GM23338 (cell line): ENCODE results near the gene UBE2Q2. TPM values are rescaled to one million over a fixed set of nuclear protein-coding genes. Genes with fewer than 3 reads are reported as not detected.

ENCODE experiments used
- ATAC-seq: fragments of 200-7000 bp; cut with Tn5 transposase; 3 replicates; pipeline ENCODE4 v1.9.1; 2020
- DNase-seq: peaks from one replicate; pipeline ENCODE4 v3.0.0-alpha.2; 2015; ENCODE audit warnings: low spot score
- H2AFZ ChIP-seq: fragments of 200-600 bp; sonication (generic); 2 replicates; pipeline ENCODE4 v1.8.0; 2016; ENCODE audit warnings: antibody characterized with exemption, mild to moderate bottlenecking, moderate library complexity
- H3F3A ChIP-seq: fragments of 200-600 bp; sonication (generic); replicated peaks from 2 replicates; pipeline ENCODE4 v1.8.0; 2017; ENCODE audit warnings: antibody characterized with exemption, mixed run types, low read depth
- H3K27ac ChIP-seq: fragments of 200-600 bp; sonication (generic); 2 replicates; pipeline ENCODE4 v1.6.1; 2016; ENCODE audit warnings: low read depth
- H3K27me3 ChIP-seq: fragments of 200-600 bp; sonication (generic); 2 replicates; pipeline ENCODE4 v1.8.0; 2016; ENCODE audit warnings: mild to moderate bottlenecking, mixed run types, moderate library complexity; ENCODE audit not compliant: insufficient read depth
- H3K36me3 ChIP-seq: fragments of 200-600 bp; sonication (generic); 2 replicates; pipeline ENCODE4 v1.8.0; 2016; ENCODE audit warnings: mild to moderate bottlenecking; ENCODE audit not compliant: insufficient read depth
- H3K4me1 ChIP-seq: fragments of 200-600 bp; sonication (generic); 2 replicates; pipeline ENCODE4 v1.8.0; 2016; ENCODE audit warnings: mild to moderate bottlenecking, moderate library complexity; ENCODE audit not compliant: insufficient read depth
- H3K4me2 ChIP-seq: fragments of 200-600 bp; sonication (generic); 2 replicates; pipeline ENCODE4 v1.7.1; 2017; ENCODE audit warnings: mixed run types
- H3K4me3 ChIP-seq: fragments of 200-600 bp; sonication (generic); 2 replicates; pipeline ENCODE4 v1.6.1; 2016; ENCODE audit warnings: mixed run types
- H3K79me2 ChIP-seq: fragments of 200-600 bp; sonication (generic); replicated peaks from 2 replicates; pipeline ENCODE4 v1.8.0; 2017; ENCODE audit warnings: mild to moderate bottlenecking; ENCODE audit not compliant: insufficient read depth
- H3K9me2 ChIP-seq: fragments of 200-600 bp; sonication (generic); 2 replicates; pipeline ENCODE4 v1.8.0; 2017; ENCODE audit not compliant: insufficient read depth
- H4K20me1 ChIP-seq: fragments of 200-600 bp; sonication (generic); replicated peaks from 2 replicates; pipeline ENCODE4 v1.8.0; 2017; ENCODE audit warnings: mild to moderate bottlenecking; ENCODE audit not compliant: insufficient read depth
- H3K27ac Mint-ChIP-seq: 2 replicates; pipeline ENCODE4 v1.8.0; 2020; ENCODE audit warnings: inconsistent platforms, mild to moderate bottlenecking, moderate library complexity, mixed read lengths
- H3K27me3 Mint-ChIP-seq: 3 replicates; pipeline ENCODE4 v1.8.0; 2022; ENCODE audit warnings: low read depth, mild to moderate bottlenecking, moderate library complexity, mixed read lengths, inconsistent platforms; ENCODE audit not compliant: insufficient read depth, poor library complexity
- H3K36me3 Mint-ChIP-seq: 3 replicates; pipeline ENCODE4 v1.8.0; 2021; ENCODE audit warnings: low read depth, mild to moderate bottlenecking, inconsistent platforms, moderate library complexity, mixed read lengths
- H3K4me1 Mint-ChIP-seq: 3 replicates; pipeline ENCODE4 v1.8.0; 2020; ENCODE audit warnings: mild to moderate bottlenecking, inconsistent platforms, mixed read lengths
- H3K4me3 Mint-ChIP-seq: 3 replicates; pipeline ENCODE4 v1.8.0; 2021; ENCODE audit warnings: moderate library complexity, mild to moderate bottlenecking, inconsistent platforms, mixed read lengths
- H3K9me3 Mint-ChIP-seq: 3 replicates; pipeline ENCODE4 v1.8.0; 2020; ENCODE audit warnings: moderate library complexity, mild to moderate bottlenecking, inconsistent platforms, mixed read lengths
- CREB1 ChIP-seq: fragments of 250-450 bp; sonication (Bioruptor Pico); IDR thresholded peaks from 2 replicates; pipeline ENCODE4 v1.5.0; 2020; ENCODE audit warnings: low read depth, mild to moderate bottlenecking, moderate library complexity
- CTCF ChIP-seq, 2 experiments: fragments of 200-600 bp in 1 of 2; sonication (generic) in 1 of 2; conservative IDR thresholded peaks; 2 replicates each; pipeline versions ENCODE4 v1.5.1 to v1.6.1; 2016 to 2017; ENCODE audit warnings: antibody characterized with exemption in 2 of 2, low read depth in 2 of 2, mild to moderate bottlenecking in 2 of 2, moderate library complexity in 1 of 2
- EZH2 ChIP-seq: fragments of 200-600 bp; sonication (generic); IDR thresholded peaks from one replicate; pipeline ENCODE4 v1.8.0; 2017; ENCODE audit warnings: antibody characterized with exemption, mild to moderate bottlenecking, low read depth; ENCODE audit not compliant: unreplicated experiment
- NANOG ChIP-seq: IDR thresholded peaks from 2 replicates; pipeline ENCODE4 v1.6.1; 2016; ENCODE audit warnings: antibody characterized with exemption, borderline replicate concordance
- ZNF114 ChIP-seq: fragments of 250-450 bp; sonication (Bioruptor Pico); IDR thresholded peaks from 2 replicates; pipeline ENCODE4 v1.5.0; 2020; ENCODE audit warnings: mild to moderate bottlenecking, moderate library complexity
- ZNF331 ChIP-seq: fragments of 250-450 bp; sonication (Bioruptor Pico); IDR thresholded peaks from 2 replicates; pipeline ENCODE4 v1.5.0; 2020; ENCODE audit warnings: low read depth, mild to moderate bottlenecking, moderate library complexity
- polyA plus RNA-seq: library from polyadenylated mRNA; unstranded; fragments of >200 nt; fragmentation: Nextera tagmentation; extraction: Ambion mirVana; gene quantifications from 2 replicates; pipeline ENCODE4 v1.2.1, GENCODE V29; 2016
- total RNA-seq: library from RNA; depleted of rRNA; stranded (reverse); fragments of >200 nt; shearing (Covaris generic); gene quantifications from 2 replicates; pipeline ENCODE4 v1.2.3, GENCODE V29; 2014
- TF ChIP-seq, protein P1 (sequence below): fragments of 250-450 bp; sonication (Bioruptor Pico); IDR thresholded peaks from 2 replicates; pipeline ENCODE4 v1.5.0; 2020; ENCODE audit warnings: mild to moderate bottlenecking, moderate library complexity
- TF ChIP-seq, protein P2 (sequence below): IDR thresholded peaks from one replicate; pipeline ENCODE4 v1.6.1; 2018; ENCODE audit warnings: antibody characterized with exemption; ENCODE audit not compliant: unreplicated experiment

UBE2Q2 gene
- total and polyA plus RNA-seq, 2 experiments from 2014 or later, result 23.7 to 29.3 TPM

DNA sequence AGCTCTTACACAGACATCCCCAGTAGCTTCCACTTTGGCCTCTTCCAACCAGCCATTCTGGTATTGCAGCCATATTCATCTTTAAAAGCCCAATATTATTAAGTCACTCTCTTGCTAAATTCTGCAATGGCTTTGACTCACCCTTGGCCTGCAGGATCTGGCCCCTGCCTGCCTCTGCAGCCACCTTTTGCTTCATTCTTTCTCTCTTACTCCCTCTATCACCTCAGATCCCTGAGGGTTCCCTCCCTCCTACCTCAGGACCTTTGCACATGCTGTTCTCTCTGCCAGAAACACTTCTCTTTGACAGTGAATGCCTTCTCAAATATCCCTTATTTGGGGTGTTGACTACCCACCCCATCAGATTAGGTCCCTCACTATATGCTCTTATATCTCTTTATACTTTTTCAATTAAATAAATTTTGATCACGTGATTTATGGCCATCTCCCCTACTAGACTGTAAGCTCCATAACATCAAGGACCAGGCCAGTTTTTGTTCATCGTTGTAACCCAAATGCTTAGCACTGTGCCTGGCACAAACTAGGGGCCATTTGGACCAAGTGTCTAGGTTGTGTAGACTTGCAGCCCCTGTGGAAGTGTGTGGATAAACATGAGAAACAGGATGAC is 32.3 kb upstream of the UBE2Q2 start (continued):
- TF ChIP-seq ZNF114 (CRISPR knock-in tag) (no peak), NANOG (no peak), ZNF331 (CRISPR knock-in tag) (no peak), CTCF (conservative IDR thresholded peaks at IDR 0.05; ENCODE audit: low read depth in 2 of 2) (no peak)
- TF ChIP-seq, protein P1, sequence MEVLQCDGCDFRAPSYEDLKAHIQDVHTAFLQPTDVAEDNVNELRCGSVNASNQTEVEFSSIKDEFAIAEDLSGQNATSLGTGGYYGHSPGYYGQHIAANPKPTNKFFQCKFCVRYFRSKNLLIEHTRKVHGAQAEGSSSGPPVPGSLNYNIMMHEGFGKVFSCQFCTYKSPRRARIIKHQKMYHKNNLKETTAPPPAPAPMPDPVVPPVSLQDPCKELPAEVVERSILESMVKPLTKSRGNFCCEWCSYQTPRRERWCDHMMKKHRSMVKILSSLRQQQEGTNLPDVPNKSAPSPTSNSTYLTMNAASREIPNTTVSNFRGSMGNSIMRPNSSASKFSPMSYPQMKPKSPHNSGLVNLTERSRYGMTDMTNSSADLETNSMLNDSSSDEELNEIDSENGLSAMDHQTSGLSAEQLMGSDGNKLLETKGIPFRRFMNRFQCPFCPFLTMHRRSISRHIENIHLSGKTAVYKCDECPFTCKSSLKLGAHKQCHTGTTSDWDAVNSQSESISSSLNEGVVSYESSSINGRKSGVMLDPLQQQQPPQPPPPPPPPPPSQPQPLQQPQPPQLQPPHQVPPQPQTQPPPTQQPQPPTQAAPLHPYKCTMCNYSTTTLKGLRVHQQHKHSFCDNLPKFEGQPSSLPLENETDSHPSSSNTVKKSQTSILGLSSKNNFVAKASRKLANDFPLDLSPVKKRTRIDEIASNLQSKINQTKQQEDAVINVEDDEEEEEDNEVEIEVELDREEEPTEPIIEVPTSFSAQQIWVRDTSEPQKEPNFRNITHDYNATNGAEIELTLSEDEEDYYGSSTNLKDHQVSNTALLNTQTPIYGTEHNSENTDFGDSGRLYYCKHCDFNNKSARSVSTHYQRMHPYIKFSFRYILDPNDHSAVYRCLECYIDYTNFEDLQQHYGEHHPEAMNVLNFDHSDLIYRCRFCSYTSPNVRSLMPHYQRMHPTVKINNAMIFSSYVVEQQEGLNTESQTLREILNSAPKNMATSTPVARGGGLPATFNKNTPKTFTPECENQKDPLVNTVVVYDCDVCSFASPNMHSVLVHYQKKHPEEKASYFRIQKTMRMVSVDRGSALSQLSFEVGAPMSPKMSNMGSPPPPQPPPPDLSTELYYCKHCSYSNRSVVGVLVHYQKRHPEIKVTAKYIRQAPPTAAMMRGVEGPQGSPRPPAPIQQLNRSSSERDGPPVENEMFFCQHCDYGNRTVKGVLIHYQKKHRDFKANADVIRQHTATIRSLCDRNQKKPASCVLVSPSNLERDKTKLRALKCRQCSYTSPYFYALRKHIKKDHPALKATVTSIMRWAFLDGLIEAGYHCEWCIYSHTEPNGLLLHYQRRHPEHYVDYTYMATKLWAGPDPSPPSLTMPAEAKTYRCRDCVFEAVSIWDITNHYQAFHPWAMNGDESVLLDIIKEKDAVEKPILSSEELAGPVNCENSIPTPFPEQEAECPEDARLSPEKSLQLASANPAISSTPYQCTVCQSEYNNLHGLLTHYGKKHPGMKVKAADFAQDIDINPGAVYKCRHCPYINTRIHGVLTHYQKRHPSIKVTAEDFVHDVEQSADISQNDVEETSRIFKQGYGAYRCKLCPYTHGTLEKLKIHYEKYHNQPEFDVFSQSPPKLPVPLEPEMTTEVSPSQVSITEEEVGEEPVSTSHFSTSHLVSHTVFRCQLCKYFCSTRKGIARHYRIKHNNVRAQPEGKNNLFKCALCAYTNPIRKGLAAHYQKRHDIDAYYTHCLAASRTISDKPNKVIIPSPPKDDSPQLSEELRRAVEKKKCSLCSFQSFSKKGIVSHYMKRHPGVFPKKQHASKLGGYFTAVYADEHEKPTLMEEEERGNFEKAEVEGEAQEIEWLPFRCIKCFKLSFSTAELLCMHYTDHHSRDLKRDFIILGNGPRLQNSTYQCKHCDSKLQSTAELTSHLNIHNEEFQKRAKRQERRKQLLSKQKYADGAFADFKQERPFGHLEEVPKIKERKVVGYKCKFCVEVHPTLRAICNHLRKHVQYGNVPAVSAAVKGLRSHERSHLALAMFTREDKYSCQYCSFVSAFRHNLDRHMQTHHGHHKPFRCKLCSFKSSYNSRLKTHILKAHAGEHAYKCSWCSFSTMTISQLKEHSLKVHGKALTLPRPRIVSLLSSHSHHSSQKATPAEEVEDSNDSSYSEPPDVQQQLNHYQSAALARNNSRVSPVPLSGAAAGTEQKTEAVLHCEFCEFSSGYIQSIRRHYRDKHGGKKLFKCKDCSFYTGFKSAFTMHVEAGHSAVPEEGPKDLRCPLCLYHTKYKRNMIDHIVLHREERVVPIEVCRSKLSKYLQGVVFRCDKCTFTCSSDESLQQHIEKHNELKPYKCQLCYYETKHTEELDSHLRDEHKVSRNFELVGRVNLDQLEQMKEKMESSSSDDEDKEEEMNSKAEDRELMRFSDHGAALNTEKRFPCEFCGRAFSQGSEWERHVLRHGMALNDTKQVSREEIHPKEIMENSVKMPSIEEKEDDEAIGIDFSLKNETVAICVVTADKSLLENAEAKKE (CRISPR knock-in tag), result no peak

- no peak overlapping the region for H3K4me3 ChIP-seq
- H3K36me3 ChIP-seq, result no peaks in the 10 kb centered on the region
- H3K4me2 ChIP-seq, result no peak overlapping the region
- no peak overlapping the region for H3K27ac ChIP-seq
- no peak for DNase-seq
- ATAC-seq, result no peak
- Mint-ChIP-seq H3K4me3 (no peak overlapping the region), H3K9me3 (peaks cover 4% of the 10 kb centered on the region; the same call in 1 of the 3 replicates), H3K4me1 (peaks cover 7% of the 10 kb centered on the region), H3K27me3 (peaks cover 2% of the 10 kb centered on the region), H3K27ac (no peak overlapping the region), H3K36me3 (no peaks in the 10 kb centered on the region; the same call in 2 of the 3 replicates)
- no peaks in the 10 kb centered on the region for H3K4me1 ChIP-seq
- H4K20me1 ChIP-seq, result no peaks in the 10 kb centered on the region
- no peaks in the 10 kb centered on the region for H3K79me2 ChIP-seq
- no peaks in the 10 kb centered on the region for H3K9me2 ChIP-seq
- no peaks in the 10 kb centered on the region for H3F3A ChIP-seq
- H2AFZ ChIP-seq, result no peak overlapping the region
- H3K27me3 ChIP-seq, result no peaks in the 10 kb centered on the region
- TF ChIP-seq ZNF114 (CRISPR knock-in tag), result no peak
- no peak for TF ChIP-seq EZH2
- no peak for TF ChIP-seq CREB1
- TF ChIP-seq, protein P2, sequence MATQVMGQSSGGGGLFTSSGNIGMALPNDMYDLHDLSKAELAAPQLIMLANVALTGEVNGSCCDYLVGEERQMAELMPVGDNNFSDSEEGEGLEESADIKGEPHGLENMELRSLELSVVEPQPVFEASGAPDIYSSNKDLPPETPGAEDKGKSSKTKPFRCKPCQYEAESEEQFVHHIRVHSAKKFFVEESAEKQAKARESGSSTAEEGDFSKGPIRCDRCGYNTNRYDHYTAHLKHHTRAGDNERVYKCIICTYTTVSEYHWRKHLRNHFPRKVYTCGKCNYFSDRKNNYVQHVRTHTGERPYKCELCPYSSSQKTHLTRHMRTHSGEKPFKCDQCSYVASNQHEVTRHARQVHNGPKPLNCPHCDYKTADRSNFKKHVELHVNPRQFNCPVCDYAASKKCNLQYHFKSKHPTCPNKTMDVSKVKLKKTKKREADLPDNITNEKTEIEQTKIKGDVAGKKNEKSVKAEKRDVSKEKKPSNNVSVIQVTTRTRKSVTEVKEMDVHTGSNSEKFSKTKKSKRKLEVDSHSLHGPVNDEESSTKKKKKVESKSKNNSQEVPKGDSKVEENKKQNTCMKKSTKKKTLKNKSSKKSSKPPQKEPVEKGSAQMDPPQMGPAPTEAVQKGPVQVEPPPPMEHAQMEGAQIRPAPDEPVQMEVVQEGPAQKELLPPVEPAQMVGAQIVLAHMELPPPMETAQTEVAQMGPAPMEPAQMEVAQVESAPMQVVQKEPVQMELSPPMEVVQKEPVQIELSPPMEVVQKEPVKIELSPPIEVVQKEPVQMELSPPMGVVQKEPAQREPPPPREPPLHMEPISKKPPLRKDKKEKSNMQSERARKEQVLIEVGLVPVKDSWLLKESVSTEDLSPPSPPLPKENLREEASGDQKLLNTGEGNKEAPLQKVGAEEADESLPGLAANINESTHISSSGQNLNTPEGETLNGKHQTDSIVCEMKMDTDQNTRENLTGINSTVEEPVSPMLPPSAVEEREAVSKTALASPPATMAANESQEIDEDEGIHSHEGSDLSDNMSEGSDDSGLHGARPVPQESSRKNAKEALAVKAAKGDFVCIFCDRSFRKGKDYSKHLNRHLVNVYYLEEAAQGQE, result no peak
- no peak for TF ChIP-seq CTCF (conservative IDR thresholded peaks at IDR 0.05; ENCODE audit: low read depth in 2 of 2)
These were observed 31.6 kb upstream of the UBE2Q2 start for GRCh38 chr15:75811626-75812025.
